ENCODE results near the gene ANO8. TPM values are rescaled to one million over a fixed set of nuclear protein-coding genes. Genes with fewer than 3 reads are reported as not detected.
"Not testable (repeated sequence)": the region's sequence is repeated elsewhere in the genome, so short reads cannot be mapped to it uniquely, and the experiment has no call there.

Gene ANO8
- total RNA-seq, 2 donors from 2014 or later, result 4.5 to 7.2 TPM

GRCh38 chr19:17292301-17293074, 42.2 kb downstream of the ANO8 start:
- no peaks in the 10 kb centered on the region for H3K36me3 Mint-ChIP-seq
- H3K27ac Mint-ChIP-seq, result peak overlapping the region; percentile 23 to 74
- DNase-seq (ENCODE audit: low spot score in 2 of 2) (peak; percentile 83 to 92), ATAC-seq (peak; percentile 93 to 97)
- no peaks in the 10 kb centered on the region for H3K9me3 Mint-ChIP-seq

- Mint-ChIP-seq H3K27ac (no peak overlapping the region), H3K9me3 (no peaks in the 10 kb centered on the region), H3K36me3 (no peaks in the 10 kb centered on the region)
- DNase-seq (ENCODE audit: low spot score in 2 of 2), result peak in 1 of 2 donors; percentile 64
- peak in 1 of 2 donors; percentile 41 for ATAC-seq
Observed at GRCh38 chr19:17289489-17289888, 45.2 kb downstream of the ANO8 start.

GRCh38 chr19:17286752-17287151, 47.9 kb downstream of the ANO8 start:
- H3K27ac Mint-ChIP-seq, result no peak overlapping the region
- ATAC-seq, result no peak

GRCh38 chr19:17286263-17286662, 48.4 kb downstream of the ANO8 start:
- H3K27ac Mint-ChIP-seq, result no peak overlapping the region
- no peak for ATAC-seq
- no peak for DNase-seq (ENCODE audit: low spot score in 2 of 2)
- H3K36me3 Mint-ChIP-seq, result no peaks in the 10 kb centered on the region
- H3K9me3 Mint-ChIP-seq, result no peaks in the 10 kb centered on the region

More at GRCh38 chr19:17286752-17287151, 47.9 kb downstream of the ANO8 start:
- no peak for DNase-seq (ENCODE audit: low spot score in 2 of 2)
- Mint-ChIP-seq H3K36me3 (no peaks in the 10 kb centered on the region), H3K9me3 (no peaks in the 10 kb centered on the region)

- Mint-ChIP-seq H3K9me3 (no peaks in the 10 kb centered on the region), H3K27ac (no peak overlapping the region), H3K36me3 (no peaks in the 10 kb centered on the region)
- no peak for ATAC-seq
- DNase-seq (ENCODE audit: low spot score in 2 of 2), result no peak
Observed at GRCh38 chr19:17285415-17286135, 49.1 kb downstream of the ANO8 start.

GRCh38 chr19:17283504-17283996, 51.1 kb downstream of the ANO8 start:
- ATAC-seq, result no peak
- H3K9me3 Mint-ChIP-seq, result no peaks in the 10 kb centered on the region
- no peak overlapping the region for H3K27ac Mint-ChIP-seq
- no peak for DNase-seq (ENCODE audit: low spot score in 2 of 2)
- H3K36me3 Mint-ChIP-seq, result no peaks in the 10 kb centered on the region

- peak overlapping the region; percentile 55 to 57 for H3K27ac Mint-ChIP-seq
- H3K36me3 Mint-ChIP-seq, result no peaks in the 10 kb centered on the region
- peak; percentile 84 to 88 for DNase-seq (ENCODE audit: low spot score in 2 of 2)
- H3K9me3 Mint-ChIP-seq, result no peaks in the 10 kb centered on the region
- peak; percentile 93 for ATAC-seq
Observed at GRCh38 chr19:17282488-17283125, 52.0 kb downstream of the ANO8 start.

GRCh38 chr19:17281391-17282304, 53.0 kb downstream of the ANO8 start, which contains the start of gene ANKLE1:
TSS of gene ANKLE1 (plus strand) at chr19:17281901. CDS start at chr19:17281921, 20 bp downstream.
- no peaks in the 10 kb centered on the region for H3K9me3 Mint-ChIP-seq
- H3K36me3 Mint-ChIP-seq, result no peaks in the 10 kb centered on the region
- DNase-seq (ENCODE audit: low spot score in 2 of 2) (peak in 1 of 2 donors; percentile 56), ATAC-seq (peak; percentile 30 to 48)
- H3K27ac Mint-ChIP-seq, result peak within 1 kb of the TSS; percentile 57 to 68

- H3K36me3 Mint-ChIP-seq, result no peaks in the 10 kb centered on the region
- no peak for ATAC-seq
- H3K9me3 Mint-ChIP-seq, result no peaks in the 10 kb centered on the region
- DNase-seq (ENCODE audit: low spot score in 2 of 2), result no peak
- no peak overlapping the region for H3K27ac Mint-ChIP-seq
Observed at GRCh38 chr19:17279436-17279835, 55.2 kb downstream of the ANO8 start.

GRCh38 chr19:17275441-17276175, 59.0 kb downstream of the ANO8 start:
- no peak for ATAC-seq
- DNase-seq (ENCODE audit: low spot score in 2 of 2), result no peak
- Mint-ChIP-seq H3K27ac (peak overlapping the region; percentile 15 to 60), H3K9me3 (no peaks in the 10 kb centered on the region), H3K36me3 (no peaks in the 10 kb centered on the region)

GRCh38 chr19:17274892-17275291, 59.8 kb downstream of the ANO8 start:
- ATAC-seq, H3K9me3 Mint-ChIP-seq: not testable (repeated sequence)

More at GRCh38 chr19:17274892-17275291, 59.8 kb downstream of the ANO8 start:
- H3K27ac Mint-ChIP-seq, result peak overlapping the region in 1 of 2 donors; percentile 79
- DNase-seq (ENCODE audit: low spot score in 2 of 2); H3K36me3 Mint-ChIP-seq: not testable (repeated sequence)

Other genes starting within 250 kb of the ANO8 start
- gene USE1, start 119.5 kb downstream of the ANO8 start, total RNA-seq, result 10 to 100 TPM; 28.6 to 39.1 TPM
- gene OCEL1, start 108.6 kb downstream of the ANO8 start, total RNA-seq, result 10 to 100 TPM; 14.3 to 17.1 TPM
- gene NR2F6, start 88.9 kb downstream of the ANO8 start, total RNA-seq, result 10 to 100 TPM in 1 of 2 donors, 1 to 10 TPM in 1; 5.8 to 12.9 TPM
- under 1 TPM; 0.43 to 0.49 TPM for gene USHBP1, start 70.1 kb downstream of the ANO8 start, total RNA-seq
- gene BABAM1, start 67.4 kb downstream of the ANO8 start, total RNA-seq, result 100 to 1,000 TPM; 115 to 125 TPM
- 10 to 100 TPM in 1 of 2 donors, 1 to 10 TPM in 1; 8.4 to 13.7 TPM for gene ANKLE1, start 53.0 kb downstream of the ANO8 start, total RNA-seq
- 10 to 100 TPM; 10.4 to 10.5 TPM for gene ABHD8, start 31.4 kb downstream of the ANO8 start, total RNA-seq
- 100 to 1,000 TPM in 1 of 2 donors, 10 to 100 TPM in 1; 70.2 to 100 TPM for gene MRPL34, start 29.0 kb downstream of the ANO8 start, total RNA-seq
- 10 to 100 TPM; 30.0 to 39.7 TPM for gene DDA1, start 25.3 kb downstream of the ANO8 start, total RNA-seq
- 10 to 100 TPM; 11.1 to 46.1 TPM for gene GTPBP3, start 2.7 kb upstream of the ANO8 start, total RNA-seq
- under 1 TPM in 1 of 2 donors, not detected in 1; 0.20 TPM for gene PLVAP, start 42.5 kb upstream of the ANO8 start, total RNA-seq
- gene CCDC194, start 59.3 kb upstream of the ANO8 start, total RNA-seq, result 1 to 10 TPM; 2.2 to 3.7 TPM
- 100 to 1,000 TPM in 1 of 2 donors, 10 to 100 TPM in 1; 77.4 to 126 TPM for gene BST2, start 70.8 kb upstream of the ANO8 start, total RNA-seq
- 10 to 100 TPM; 34.4 to 55.2 TPM for gene MVB12A, start 85.2 kb upstream of the ANO8 start, total RNA-seq
- not detected for gene TMEM221, start 113.8 kb upstream of the ANO8 start, total RNA-seq
- not detected for gene NXNL1, start 126.1 kb upstream of the ANO8 start, total RNA-seq
- 1 to 10 TPM; 5.8 to 6.3 TPM for gene SLC27A1, start 135.7 kb upstream of the ANO8 start, total RNA-seq
- 10 to 100 TPM; 50.3 to 70.6 TPM for gene PGLS, start 176.8 kb upstream of the ANO8 start, total RNA-seq
- gene COLGALT1, start 220.8 kb upstream of the ANO8 start, total RNA-seq, result 10 to 100 TPM; 39.2 to 64.7 TPM